Tracheal epithelial cell (primary cell): ENCODE data around the gene NLRP11. TPM values are rescaled to one million over a fixed set of nuclear protein-coding genes. Genes with fewer than 3 reads are reported as not detected.

Experiments used
- total RNA-seq: library from RNA; depleted of rRNA; stranded (reverse); fragments of >200 nt; gene quantifications from 2 replicates; pipeline ENCODE4 v1.2.1, GENCODE V29; 2014

Gene NLRP11
- total RNA-seq, result not detected in 2 replicates

DNA sequence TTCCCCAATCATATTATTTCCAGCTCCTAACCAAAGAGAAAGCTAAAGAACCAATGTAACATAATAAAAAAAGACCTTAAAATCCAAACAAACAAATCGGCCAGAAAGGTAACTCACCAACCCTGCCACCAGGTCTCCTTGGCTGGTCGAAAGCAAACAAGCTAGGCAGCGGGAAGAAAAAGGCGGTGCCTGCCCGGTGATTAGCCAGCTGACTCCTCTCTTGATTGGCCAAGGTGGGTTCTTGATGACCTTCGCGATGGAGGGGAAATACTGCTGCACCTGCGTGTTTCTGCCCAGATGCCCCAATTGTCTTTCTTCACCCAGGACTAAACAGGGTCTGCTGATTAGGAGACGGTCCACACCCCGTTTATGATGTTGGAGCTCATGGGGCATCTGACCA lies at the start of gene NLRP11:
TSS of gene NLRP11 (minus strand) at position 154 of the 400 bp plus-strand sequence. CDS start 13,825 bp downstream, outside the sequence.

GRCh38 chr19:55836340-55836739 lies 4.5 kb upstream of the NLRP11 start, which contains the start of gene NLRP4:
TSS of gene NLRP4 (plus strand) at chr19:55836540. CDS start at chr19:55852081, 15,541 bp downstream.

DNA sequence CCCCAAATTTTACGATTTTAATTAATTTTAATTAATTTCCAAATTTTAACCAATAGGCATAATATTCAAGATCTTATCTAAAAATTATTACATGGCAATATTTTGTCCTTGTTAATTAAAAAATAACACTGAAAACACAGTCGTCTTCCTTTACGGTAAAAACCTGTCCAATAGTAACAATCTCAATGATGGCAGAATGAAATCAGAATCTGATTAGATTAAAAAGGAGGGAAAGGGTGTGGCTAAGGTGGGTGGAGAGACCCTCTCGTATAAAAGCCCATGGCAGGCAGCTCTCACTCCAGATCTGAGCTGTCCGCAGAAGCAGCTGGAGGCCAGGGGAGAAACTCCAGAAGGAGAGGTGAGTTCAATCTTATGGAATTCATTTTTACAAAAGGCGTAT lies 63.0 kb downstream of the NLRP11 start, which contains the start of gene RFPL4AL1:
TSS of gene RFPL4AL1 (plus strand) at position 301 of the 400 bp plus-strand sequence. CDS start 2,687 bp downstream, outside the sequence.

GRCh38 chr19:55758797-55759196 lies 73.0 kb downstream of the NLRP11 start, which contains the start of gene RFPL4A:
TSS of gene RFPL4A (plus strand) at chr19:55759097. CDS start at chr19:55761801, 2,704 bp downstream.

GRCh38 chr19:55738302-55738701 lies 93.5 kb downstream of the NLRP11 start, which contains the start of gene NLRP9:
TSS of gene NLRP9 (minus strand) at chr19:55738402. CDS start at chr19:55738374, 28 bp downstream.

Other genes starting within 250 kb of the NLRP11 start
- 2.7 and 9.0 TPM in 2 replicates for gene FIZ1, start 232.5 kb downstream of the NLRP11 start, total RNA-seq
- gene ZNF524, start 231.7 kb downstream of the NLRP11 start, total RNA-seq, result 13.0 and 33.0 TPM in 2 replicates
- 1.4 and 2.1 TPM in 2 replicates for gene ZNF865, start 226.4 kb downstream of the NLRP11 start, total RNA-seq
- gene ZNF784, start 207.4 kb downstream of the NLRP11 start, total RNA-seq, result 2.3 and 3.4 TPM in 2 replicates
- gene ZNF580, start 191.0 kb downstream of the NLRP11 start, total RNA-seq, result 0.43 and 3.1 TPM in 2 replicates
- 27.5 and 40.1 TPM in 2 replicates for gene ZNF581, start 188.3 kb downstream of the NLRP11 start, total RNA-seq
- 3.4 and 4.1 TPM in 2 replicates for gene CCDC106, start 183.8 kb downstream of the NLRP11 start, total RNA-seq
- 89.2 and 92.1 TPM in 2 replicates for gene U2AF2, start 177.0 kb downstream of the NLRP11 start, total RNA-seq
- gene EPN1, start 156.8 kb downstream of the NLRP11 start, total RNA-seq, result 44.3 and 50.5 TPM in 2 replicates
- 0.24 TPM in 1 of 2 replicates, not detected in the other for gene NLRP9, start 93.6 kb downstream of the NLRP11 start, total RNA-seq
- gene RFPL4A, start 72.9 kb downstream of the NLRP11 start, total RNA-seq, result not detected in 2 replicates
- not detected in 2 replicates for gene RFPL4AL1, start 62.9 kb downstream of the NLRP11 start, total RNA-seq
- gene NLRP4, start 4.5 kb upstream of the NLRP11 start, total RNA-seq, result not detected in 2 replicates
- gene NLRP13, start 100.3 kb upstream of the NLRP11 start, total RNA-seq, result not detected in 2 replicates
- gene NLRP8, start 115.8 kb upstream of the NLRP11 start, total RNA-seq, result not detected in 2 replicates
- gene NLRP5, start 154.8 kb upstream of the NLRP11 start, total RNA-seq, result not detected in 2 replicates